ENCODE results near the gene ADAMTSL3. TPM values are rescaled to one million over a fixed set of nuclear protein-coding genes. Genes with fewer than 3 reads are reported as not detected.

The ADAMTSL3 gene
- total and polyA plus RNA-seq, 2 of the 8 experiments (the other 6 are each of a cell fraction or from before 2014, with no cell fraction given): 0.35 to 1.4 TPM

- H3K9me3 ChIP-seq (ENCODE audit: insufficient read depth in 2 of 2, low read depth in 1 of 2, low read length in 1 of 2): no peaks in the 10 kb centered on the region
- no peak overlapping the region for H2BK20ac ChIP-seq (ENCODE audit: low read length)
- WGBS, 2 experiments (ENCODE audit: extremely low coverage in 1 of 2, insufficient coverage in 1 of 2, insufficient read length in 1 of 2, insufficient replicate concordance in 2 of 2, low coverage in 1 of 2, low lambda C conversion rate in 2 of 2, missing lambda C conversion rate in 1 of 2): 97% methylated on average over 2 of the region's 2 CpGs; no CpG with 5 or more reads in 1 of the 2 experiments
- DNase-seq (ENCODE audit: low read depth in 1 of 2, low spot score in 2 of 2): no peak
- H3K9ac ChIP-seq (replicated peaks in 1 of 4; ENCODE audit: extremely low read depth in 1 of 4, low read depth in 3 of 4, low read length in 3 of 4): no peak overlapping the region
- H3K56ac ChIP-seq (replicated peaks; ENCODE audit: insufficient read length, low read depth, low read length): no peak overlapping the region
- H3K27ac ChIP-seq (ENCODE audit: low read depth, low read length): no peak overlapping the region
- no peak overlapping the region for H4K91ac ChIP-seq (replicated peaks; ENCODE audit: insufficient read length, low read length)
- no peak overlapping the region for H3K4me3 ChIP-seq (ENCODE audit: extremely low read depth in 1 of 4, insufficient read depth in 2 of 4, low read depth in 3 of 4, low read length in 4 of 4)
- H2BK120ac ChIP-seq (replicated peaks; ENCODE audit: low read depth, low read length): no peak overlapping the region
- no peak for TF ChIP-seq SIX5 (IDR thresholded peaks at IDR 0.05; ENCODE audit: low read depth, low read length)
- H3K4me1 ChIP-seq (replicated peaks in 1 of 4; ENCODE audit: control insufficient read depth in 3 of 4, insufficient read depth in 4 of 4, low read length in 3 of 4): no peaks in the 10 kb centered on the region
- no peaks in the 10 kb centered on the region for H4K20me1 ChIP-seq (replicated peaks in 1 of 2; ENCODE audit: control insufficient read depth in 1 of 2, insufficient read depth in 2 of 2, low read length in 2 of 2)
- no peak overlapping the region for H3K4me2 ChIP-seq (ENCODE audit: insufficient read depth in 1 of 2, low read depth in 2 of 2, low read length in 2 of 2)
- H3K79me1 ChIP-seq (ENCODE audit: low read depth, low read length): no peaks in the 10 kb centered on the region
- no peak overlapping the region for H2BK12ac ChIP-seq (ENCODE audit: low read depth, low read length)
- H3K4ac ChIP-seq (replicated peaks; ENCODE audit: insufficient read length, low read depth, low read length): no peak overlapping the region
- H3K23me2 ChIP-seq (ENCODE audit: low read depth, low read length): no peaks in the 10 kb centered on the region
- ChIA-PET POLR2A (ENCODE audit: partially characterized antibody) (no interaction called here), CTCF (ENCODE audit: partially characterized antibody) (interaction anchor here (0.6 kb wide), 1 partner anchor 115 kb away, joined by 3 read pairs; no protein-coding TSS in a partner anchor)
- H3K18ac ChIP-seq (ENCODE audit: extremely low read depth, low read length): no peak overlapping the region
- H4K8ac ChIP-seq (ENCODE audit: extremely low read depth, insufficient read depth, low read length): no peak overlapping the region
- no peak overlapping the region for H2AK5ac ChIP-seq (ENCODE audit: low read depth, low read length)
- no peak overlapping the region for H3K23ac ChIP-seq (ENCODE audit: insufficient read length)
- no peak overlapping the region for H3K14ac ChIP-seq (ENCODE audit: insufficient read length)
- H2BK15ac ChIP-seq (ENCODE audit: low read length): no peak overlapping the region
- FAIRE-seq: no peak
- no peaks in the 10 kb centered on the region for H3K79me2 ChIP-seq (ENCODE audit: control insufficient read depth in 1 of 2, insufficient read depth in 2 of 2, low read length in 2 of 2)
- no peaks in the 10 kb centered on the region for H3K36me3 ChIP-seq (ENCODE audit: control insufficient read depth in 2 of 4, insufficient read depth in 4 of 4, low read length in 3 of 4)
- H2BK5ac ChIP-seq (ENCODE audit: low read depth, low read length): no peak overlapping the region
- no peak overlapping the region for H4K5ac ChIP-seq (ENCODE audit: insufficient read length, low read depth, low read length)
- H3K27me3 ChIP-seq (replicated peaks in 1 of 4; ENCODE audit: control insufficient read depth in 3 of 4, extremely low read depth in 1 of 4, insufficient read depth in 3 of 4, low read length in 3 of 4): no peaks in the 10 kb centered on the region
- no peak overlapping the region for H2AFZ ChIP-seq (ENCODE audit: low read length)
Measured at GRCh38 chr15:83887404-83887803, 233.5 kb downstream of the ADAMTSL3 start.
